ENCODE results near the gene PHAF1.

PHAF1 gene

DNA sequence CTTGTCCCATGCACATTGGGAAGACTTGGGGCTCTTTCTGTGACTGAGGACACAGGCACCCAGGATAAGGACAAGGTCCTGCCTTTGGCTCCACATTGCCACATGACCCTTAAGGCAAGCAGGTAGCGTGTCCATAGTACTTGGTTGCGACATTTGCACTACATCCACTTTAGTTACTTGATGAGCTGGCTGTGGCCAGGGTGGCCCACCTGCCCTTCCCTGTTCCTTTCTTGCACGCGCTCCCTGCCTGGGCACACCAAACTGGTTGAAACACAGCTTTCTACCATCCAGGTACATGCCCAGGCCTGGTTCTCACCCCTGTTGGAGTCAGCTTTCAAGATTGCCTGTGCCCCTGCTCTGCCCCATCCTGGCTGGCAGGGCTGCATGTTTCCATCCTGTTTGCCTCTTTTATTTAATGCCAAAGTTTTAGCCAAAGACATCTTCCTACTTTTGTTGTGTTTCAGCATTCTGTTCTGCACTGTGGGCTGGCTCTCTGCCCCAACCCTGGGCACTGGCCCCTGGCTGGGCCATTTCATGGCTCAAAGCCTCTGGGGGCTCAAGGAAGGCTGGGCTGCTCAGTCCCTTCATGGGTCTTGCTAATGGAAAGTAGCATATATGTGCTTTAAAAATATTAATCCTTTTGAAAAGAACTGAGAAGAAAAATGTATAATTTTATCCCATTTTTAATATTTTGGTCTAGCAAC is 37.8 kb downstream of the PHAF1 start:
- no peak for DNase-seq (ENCODE audit: low spot score)

DNA sequence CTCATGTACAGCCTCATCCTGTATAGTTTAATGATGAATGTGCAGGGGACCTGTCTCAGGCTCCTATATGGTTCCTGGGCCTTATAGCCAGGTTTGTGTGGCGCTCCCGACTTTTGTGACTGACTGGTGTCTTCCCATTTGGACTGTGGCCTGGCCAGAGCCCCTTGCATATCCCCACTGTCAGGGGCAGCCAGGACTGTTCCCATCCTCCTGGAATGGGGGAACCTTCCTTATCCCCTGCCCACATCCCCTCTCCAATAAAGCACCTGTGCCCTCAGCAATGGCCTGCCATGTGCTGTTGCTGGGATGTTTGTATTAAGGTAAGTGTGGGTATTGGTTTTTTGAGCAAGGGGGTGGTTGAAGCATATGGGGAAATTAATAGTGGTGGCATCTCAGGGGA is 38.5 kb downstream of the PHAF1 start:
- no peak for DNase-seq (ENCODE audit: low spot score)

- DNase-seq (ENCODE audit: low spot score): no peak
These were observed 39.0 kb downstream of the PHAF1 start for GRCh38 chr16:67148656-67149275.

DNA sequence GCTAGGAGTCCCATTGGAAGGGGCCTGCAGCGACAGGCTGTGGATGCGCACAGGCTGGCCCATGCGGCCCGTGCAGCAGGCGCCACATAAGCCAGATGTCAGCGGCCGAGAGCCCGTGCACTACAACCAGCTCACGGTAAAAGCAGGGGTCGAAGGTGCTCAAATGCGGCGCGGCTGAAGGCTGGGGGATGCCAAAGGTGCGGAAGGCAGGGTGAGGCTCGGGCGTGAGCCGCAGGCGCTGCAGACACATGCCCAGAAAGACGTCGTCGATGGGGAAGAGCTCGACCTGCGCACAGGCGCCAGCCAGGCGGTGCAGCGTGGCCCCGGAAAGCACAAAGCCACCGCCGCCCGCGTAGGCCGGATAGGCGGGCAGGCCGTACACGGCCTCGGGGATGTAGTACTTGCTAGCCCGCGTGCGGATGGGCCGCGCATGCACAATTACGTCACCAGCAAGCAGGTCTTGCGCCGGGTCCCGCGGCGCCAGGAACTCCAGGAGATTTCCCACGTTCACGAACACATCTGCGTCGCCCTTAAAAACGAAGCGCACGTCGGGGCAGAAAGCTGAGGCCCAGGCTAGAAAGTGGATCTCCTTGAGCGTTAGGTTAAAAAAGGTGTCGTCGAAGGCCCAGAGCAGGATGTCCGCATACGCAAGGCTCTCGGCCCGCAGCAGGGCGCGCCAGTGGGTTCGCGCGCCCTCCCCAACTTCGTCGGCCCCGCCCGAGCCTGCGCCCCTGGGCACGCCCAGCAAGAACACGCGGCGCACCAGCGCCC is 39.7 kb downstream of the PHAF1 start:
- DNase-seq (ENCODE audit: low spot score): no peak

DNA sequence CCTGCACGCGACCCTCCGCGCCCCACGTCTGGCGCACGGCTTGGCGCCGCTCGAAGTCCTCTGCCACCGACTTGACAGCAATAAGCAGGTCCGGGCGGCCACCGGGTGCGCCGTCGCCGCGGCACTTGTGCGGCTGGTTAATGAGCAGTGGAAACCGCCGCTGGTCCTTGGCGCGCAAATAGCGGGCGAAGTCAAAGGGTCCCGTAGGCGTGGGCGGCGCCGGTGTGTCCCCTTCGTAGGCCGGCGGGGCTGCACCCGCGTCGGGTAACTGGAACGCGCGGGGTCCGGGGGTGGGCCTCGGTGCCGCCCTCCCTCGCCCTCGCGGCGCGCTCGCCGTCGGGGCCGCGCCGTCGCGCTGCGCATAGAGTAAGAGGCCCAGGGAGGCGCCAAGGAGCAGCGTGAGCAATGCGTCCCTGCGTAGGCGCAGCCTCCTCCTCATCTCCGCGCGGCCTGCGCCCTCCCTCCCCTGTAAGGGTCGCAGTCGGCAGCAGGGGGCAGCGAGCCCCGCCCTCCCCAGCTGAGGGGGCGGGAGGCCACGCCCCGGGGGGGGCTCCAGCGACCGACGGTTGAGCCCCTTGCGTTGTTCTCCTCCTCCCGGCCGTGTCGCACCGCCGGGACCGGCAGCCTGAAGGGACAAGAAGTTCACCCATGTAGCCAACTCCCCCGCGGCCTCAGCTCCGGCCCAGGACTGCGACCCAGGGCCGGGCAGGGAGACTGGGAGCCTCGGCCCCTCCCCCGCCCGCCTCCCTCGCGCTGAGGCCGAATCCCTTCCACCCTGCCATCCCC is 40.5 kb downstream of the PHAF1 start:
- DNase-seq (ENCODE audit: low spot score): no peak

- no peak for DNase-seq (ENCODE audit: low spot score)
These were observed 41.2 kb downstream of the PHAF1 start, which contains the start of gene B3GNT9 for GRCh38 chr16:67150833-67151396. TSS of gene B3GNT9 (minus strand) at chr16:67150998. CDS start at chr16:67150485, 513 bp downstream.

- DNase-seq (ENCODE audit: low spot score): no peak
These were observed 41.8 kb downstream of the PHAF1 start for GRCh38 chr16:67151431-67152097.

DNA sequence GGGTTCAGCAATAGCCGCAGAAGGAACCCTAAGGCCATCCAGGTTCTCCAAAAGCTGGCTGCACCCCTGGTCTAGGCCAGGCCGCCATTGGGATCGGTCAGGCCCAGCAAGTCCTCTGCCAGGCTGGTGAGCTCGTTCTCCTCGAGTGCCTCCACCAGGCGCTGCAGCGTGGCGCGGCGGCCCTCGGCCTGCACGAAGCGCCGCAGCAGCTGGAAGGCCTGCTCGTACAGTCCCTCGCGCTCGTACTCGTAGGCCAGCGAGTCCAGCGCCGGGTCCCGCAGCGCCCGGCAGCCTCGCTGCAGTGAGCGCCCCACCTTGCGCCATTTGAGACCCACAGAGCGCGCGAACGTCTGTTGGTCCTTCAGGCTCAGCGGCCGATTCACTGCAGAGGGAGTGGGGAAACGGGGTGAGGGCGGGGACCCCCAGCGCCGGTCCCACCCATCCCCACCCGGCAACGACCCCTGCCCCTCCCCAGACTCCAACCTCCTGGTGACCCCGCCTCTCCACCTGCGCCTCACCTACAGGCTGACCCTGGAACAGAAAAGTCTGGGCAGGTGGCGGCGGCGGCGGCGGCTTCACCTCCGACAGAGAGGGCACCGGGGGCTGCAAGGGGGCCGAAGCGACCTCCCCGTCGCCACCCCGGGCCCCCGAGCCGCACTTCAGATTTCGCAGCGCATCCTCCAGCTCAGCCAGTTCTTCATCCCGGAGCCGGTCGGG is 45.0 kb downstream of the PHAF1 start:
- DNase-seq (ENCODE audit: low spot score): no peak

- peak; percentile 54 for DNase-seq (ENCODE audit: low spot score)
These were observed 45.8 kb downstream of the PHAF1 start for GRCh38 chr16:67155295-67156142.

DNA sequence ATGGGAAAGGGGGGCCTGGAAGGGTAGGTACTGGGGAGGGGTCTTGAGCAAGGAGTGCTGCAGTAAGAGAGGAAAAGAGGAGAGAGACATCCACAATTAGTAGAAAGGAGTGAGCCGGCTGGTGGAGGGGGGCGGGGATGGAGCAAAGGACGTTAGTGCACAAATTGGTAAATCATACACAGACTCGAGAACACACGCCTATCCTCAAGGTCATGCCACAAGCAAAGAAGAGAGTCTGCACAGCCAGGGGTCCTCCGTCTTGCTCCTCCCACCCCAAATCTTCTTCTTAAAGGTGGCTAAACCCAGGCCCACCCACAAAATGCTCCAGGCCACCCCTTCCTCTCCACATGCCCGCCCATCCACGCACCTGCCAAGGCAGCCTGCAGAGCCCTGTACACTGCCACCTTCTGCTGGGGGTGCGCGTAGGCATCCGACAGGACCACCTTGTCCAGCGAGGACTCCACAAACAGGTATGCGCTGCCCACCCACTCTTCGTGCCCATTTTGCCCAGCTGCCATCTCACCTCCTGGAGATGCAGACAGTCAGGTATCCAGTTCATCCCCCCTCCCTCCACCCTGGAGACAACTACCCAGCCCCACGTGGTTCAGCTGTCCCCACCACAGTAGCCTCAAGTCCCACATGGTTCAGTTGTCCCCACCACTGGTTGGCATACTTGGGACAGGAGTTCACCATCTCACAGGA is 46.6 kb downstream of the PHAF1 start:
- no peak for DNase-seq (ENCODE audit: low spot score)

GRCh38 chr16:67157106-67157748 is 47.5 kb downstream of the PHAF1 start:
- no peak for DNase-seq (ENCODE audit: low spot score)

DNA sequence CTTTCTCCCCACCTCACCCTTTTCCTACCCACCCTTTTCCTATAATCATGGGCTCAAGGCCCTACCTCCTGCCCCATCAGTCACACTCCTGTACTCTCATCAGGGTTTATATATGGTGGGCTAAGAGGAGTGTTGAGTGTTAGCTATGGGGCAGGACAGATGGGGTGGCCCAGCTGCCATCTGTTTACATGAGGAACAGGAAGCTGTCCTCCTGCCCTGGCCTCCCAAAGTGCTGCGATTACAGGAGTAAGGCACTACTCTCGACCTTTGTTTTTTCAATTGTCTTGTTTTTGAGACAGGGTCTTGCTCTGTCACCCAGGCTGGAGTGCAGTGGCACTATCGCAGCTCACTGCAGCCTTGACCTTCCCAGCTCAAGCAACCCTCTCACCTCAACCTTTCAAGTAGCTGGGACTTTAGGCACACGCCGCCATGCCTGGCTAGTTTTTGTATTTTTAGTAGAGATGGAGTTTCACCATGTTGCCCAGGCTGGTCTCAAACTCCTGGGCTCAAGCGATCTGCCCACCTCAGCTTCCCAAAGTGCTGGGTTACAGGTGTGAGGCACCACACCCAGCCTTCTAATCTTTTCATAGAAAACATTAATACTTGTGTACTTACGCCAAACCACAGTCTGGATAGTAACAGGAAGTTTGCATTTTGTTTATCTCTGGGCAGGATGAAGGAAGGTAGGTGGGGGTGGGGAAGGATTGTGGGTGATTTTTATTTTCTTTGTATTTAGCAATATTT is 48.3 kb downstream of the PHAF1 start:
- DNase-seq (ENCODE audit: low spot score): no peak

DNA sequence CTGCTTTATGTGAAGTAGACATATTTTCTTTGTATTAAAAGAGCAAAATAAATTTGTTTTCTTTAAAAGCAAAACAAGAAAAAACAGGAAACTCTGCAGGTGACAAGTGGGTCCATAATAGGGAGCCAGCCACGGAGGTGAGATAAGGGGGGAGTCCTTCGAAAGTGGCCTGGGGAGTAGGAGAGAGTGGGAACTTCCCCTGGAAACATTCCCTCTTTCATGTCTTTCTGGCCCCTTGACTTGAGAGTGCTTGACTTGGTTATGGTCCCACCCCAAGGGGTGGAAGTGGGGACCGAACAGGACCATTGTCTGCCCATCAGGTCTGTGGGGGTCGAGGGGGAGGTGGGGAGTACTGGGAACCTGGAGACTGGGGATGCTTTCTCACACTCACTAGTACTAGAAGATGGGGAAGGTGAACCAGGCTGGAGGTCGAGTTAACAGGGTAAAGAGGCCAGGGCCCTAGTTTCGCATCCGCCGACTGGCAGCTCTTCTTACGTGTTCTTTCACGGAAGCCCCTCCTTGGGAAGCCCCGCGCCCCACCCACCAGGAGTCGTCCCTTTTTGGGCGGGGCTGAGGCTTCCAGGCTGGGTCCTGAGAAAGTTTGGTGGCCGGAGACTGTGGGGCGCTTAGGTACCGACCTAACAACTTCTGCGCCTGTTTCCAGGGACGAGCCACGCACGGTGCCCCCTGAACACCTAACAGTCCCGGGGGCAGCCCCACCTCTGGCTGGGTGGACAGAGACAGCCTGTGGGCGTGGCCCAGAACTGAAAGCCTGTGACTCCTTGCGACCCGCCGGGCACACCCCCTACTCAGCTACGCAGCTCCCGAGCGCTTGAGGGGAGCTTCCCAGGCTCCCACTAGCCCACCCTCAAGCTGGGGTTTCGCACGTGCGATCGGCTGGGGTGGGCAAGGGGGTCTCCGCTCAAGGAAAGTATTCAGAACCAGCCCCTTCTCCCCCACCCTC is 49.2 kb downstream of the PHAF1 start:
- no peak for DNase-seq (ENCODE audit: low spot score)

- no peak for DNase-seq (ENCODE audit: low spot score)
These were observed 51.9 kb downstream of the PHAF1 start for GRCh38 chr16:67161595-67162058.

- DNase-seq (ENCODE audit: low spot score): no peak
These were observed 52.9 kb downstream of the PHAF1 start for GRCh38 chr16:67162506-67163163.
